ENCODE results near the gene LRMDA. TPM values are rescaled to one million over a fixed set of nuclear protein-coding genes. Genes with fewer than 3 reads are reported as not detected.

Gene LRMDA
- polyA plus RNA-seq, 3 donors = 39.8 to 59.6 (median 56.4) TPM

- no peak overlapping the region for H3K4me2 ChIP-seq (replicated peaks; ENCODE audit: extremely low read depth, low read length, poor library complexity, severe bottlenecking)
- WGBS (ENCODE audit: insufficient coverage) = 95% methylated on average over 6 of the region's 6 CpGs
- H3K36me3 ChIP-seq (replicated peaks in 1 of 2; ENCODE audit: control insufficient read depth in 1 of 2, insufficient read depth in 2 of 2, low read length in 2 of 2) = peaks cover 0 to 4% of the 10 kb centered on the region in 2 donors
- H2AFZ ChIP-seq (ENCODE audit: insufficient read depth, low read depth, low read length, poor library complexity, severe bottlenecking) = no peak overlapping the region
- Mint-ChIP-seq H3K27ac (no peak overlapping the region), H3K36me3 (peaks cover 5 to 7% of the 10 kb centered on the region in 2 donors), H3K4me1 (peaks cover 2% of the 10 kb centered on the region), H3K4me3 (no peak overlapping the region), H3K9me3 (peaks cover 3 to 17% (median 11%) of the 10 kb centered on the region in 7 donors), H3K27me3 (ENCODE audit: low read depth in 3 of 3) (no peaks in the 10 kb centered on the region)
- H3K27ac ChIP-seq (ENCODE audit: low read depth in 1 of 2, low read length in 2 of 2) = no peak overlapping the region
- no peaks in the 10 kb centered on the region for H3K27me3 ChIP-seq (ENCODE audit: control insufficient read depth in 2 of 2, insufficient read depth in 2 of 2, low read length in 2 of 2)
- intact Hi-C loops (cut with micrococcal nuclease) = no loop called here
- H3K9ac ChIP-seq (ENCODE audit: insufficient read depth, low read length, poor library complexity, severe bottlenecking) = no peak overlapping the region
- H3K4me3 ChIP-seq (replicated peaks in 1 of 3; ENCODE audit: low read depth in 2 of 3, low read length in 3 of 3) = no peak overlapping the region
- no peaks in the 10 kb centered on the region for H3K4me1 ChIP-seq (ENCODE audit: control insufficient read depth in 1 of 2, insufficient read depth in 2 of 2, low read length in 2 of 2)
- no peaks in the 10 kb centered on the region for H4K20me1 ChIP-seq (ENCODE audit: insufficient read depth, low read length)
- H3K9me3 ChIP-seq (replicated peaks in 1 of 2; ENCODE audit: control insufficient read depth in 1 of 2, insufficient read depth in 1 of 2, low read length in 2 of 2) = peaks cover 0 to 8% of the 10 kb centered on the region in 2 donors
- DNase-seq = no peak
- no peaks in the 10 kb centered on the region for H3K79me2 ChIP-seq (ENCODE audit: insufficient read depth, low read length)
- no peak for TF ChIP-seq CTCF (IDR thresholded peaks at IDR 0.05)
These were observed 786.6 kb downstream of the LRMDA start for GRCh38 chr10:76218035-76218434.

- Mint-ChIP-seq H3K4me1 (peaks cover 9% of the 10 kb centered on the region), H3K27me3 (ENCODE audit: low read depth in 3 of 3) (peaks cover 0 to under 1% (median 0%) of the 10 kb centered on the region in 3 donors), H3K27ac (peak overlapping the region in 2 of 7 donors; percentile 7 to 68), H3K36me3 (peaks cover 6 to 11% of the 10 kb centered on the region in 2 donors), H3K4me3 (no peak overlapping the region), H3K9me3 (peaks cover 0 to 4% (median 0%) of the 10 kb centered on the region in 7 donors)
- Histone ChIP-seq H3K4me2 (replicated peaks; ENCODE audit: extremely low read depth, low read length, poor library complexity, severe bottlenecking) (no peak overlapping the region), H3K4me3 (replicated peaks in 1 of 3; ENCODE audit: low read depth in 2 of 3, low read length in 3 of 3) (no peak overlapping the region), H3K4me1 (ENCODE audit: control insufficient read depth in 1 of 2, insufficient read depth in 2 of 2, low read length in 2 of 2) (no peaks in the 10 kb centered on the region), H3K36me3 (replicated peaks in 1 of 2; ENCODE audit: control insufficient read depth in 1 of 2, insufficient read depth in 2 of 2, low read length in 2 of 2) (no peaks in the 10 kb centered on the region), H3K27ac (ENCODE audit: low read depth in 1 of 2, low read length in 2 of 2) (no peak overlapping the region), H4K20me1 (ENCODE audit: insufficient read depth, low read length) (no peaks in the 10 kb centered on the region), H3K79me2 (ENCODE audit: insufficient read depth, low read length) (no peaks in the 10 kb centered on the region), H3K9ac (ENCODE audit: insufficient read depth, low read length, poor library complexity, severe bottlenecking) (no peak overlapping the region), H2AFZ (ENCODE audit: insufficient read depth, low read depth, low read length, poor library complexity, severe bottlenecking) (no peak overlapping the region), H3K27me3 (ENCODE audit: control insufficient read depth in 2 of 2, insufficient read depth in 2 of 2, low read length in 2 of 2) (no peaks in the 10 kb centered on the region), H3K9me3 (replicated peaks in 1 of 2; ENCODE audit: control insufficient read depth in 1 of 2, insufficient read depth in 1 of 2, low read length in 2 of 2) (no peaks in the 10 kb centered on the region)
- TF ChIP-seq CTCF (IDR thresholded peaks at IDR 0.05) = no peak
- no CpG with 5 or more reads among the region's 5 CpGs for WGBS (ENCODE audit: insufficient coverage)
- intact Hi-C loops (cut with micrococcal nuclease) = no loop called here
- no peak for DNase-seq
These were observed 797.9 kb downstream of the LRMDA start for GRCh38 chr10:76229341-76229740.

All from CD14-positive monocyte (primary cell).